Measurements from ENCODE around the gene ATP9B. TPM values are rescaled to one million over a fixed set of nuclear protein-coding genes. Genes with fewer than 3 reads are reported as not detected.
A peak's percentile ranks its signal among the peaks of the same experiment; 100 is the strongest.

Gene ATP9B
- total and polyA plus RNA-seq, 10 of the 15 experiments (the other 5 are each of a cell fraction or from before 2014, with no cell fraction given), result 0.74 to 20.7 (median 12.9) TPM

GRCh38 chr18:79410731-79411613 lies 341.8 kb downstream of the ATP9B start:
- Histone ChIP-seq H4K20me1 (ENCODE audit: control insufficient read depth, insufficient read depth) (no peaks in the 10 kb centered on the region), H3K36me3 (ENCODE audit: control insufficient read depth in 2 of 2, insufficient read depth in 2 of 2, low read length in 1 of 2) (peaks cover 0 to 8% of the 10 kb centered on the region in 2 experiments; a peak in 2 of 4 replicates), H3K4me3 (no peak overlapping the region), H3K4me2 (ENCODE audit: control insufficient read depth, insufficient read depth) (no peak overlapping the region), H3K9ac (ENCODE audit: control insufficient read depth, insufficient read depth, low read length) (no peak overlapping the region), H3K9me3 (replicated peaks; ENCODE audit: control insufficient read depth, insufficient read depth, low read length) (no peaks in the 10 kb centered on the region), H2AFZ (ENCODE audit: control insufficient read depth, low read depth, low read length) (no peak overlapping the region), H3K27me3 (replicated peaks in 1 of 2; ENCODE audit: control insufficient read depth in 2 of 2, insufficient read depth in 2 of 2, low read length in 1 of 2) (no peaks in the 10 kb centered on the region), H3K4me1 (ENCODE audit: control insufficient read depth, insufficient read depth, low read length) (peaks cover 6% of the 10 kb centered on the region), H3K79me2 (ENCODE audit: control insufficient read depth, insufficient read depth, low read length) (no peaks in the 10 kb centered on the region), H3K27ac (ENCODE audit: control insufficient read depth, insufficient read depth) (no peak overlapping the region)
- FAIRE-seq, result no peak
- in situ Hi-C loops (cut with MboI), result no loop called here
- ATAC-seq, result no peak
- no peak for DNase-seq (ENCODE audit: low read depth, low spot score)
- POLR2A ChIA-PET, result no interaction called here
- BruUV-seq (replicated peaks), result no TSS peak
- CTCF ChIA-PET, result no interaction called here
- intact Hi-C loops (cut with micrococcal nuclease; ENCODE audit: unreplicated experiment), result no loop called here
- RAD21 ChIA-PET (ENCODE audit: unreplicated experiment), result no interaction called here
- TF ChIP-seq BCL3 (IDR thresholded peaks at IDR 0.05; ENCODE audit: borderline replicate concordance, insufficient read depth, low read depth, low read length, poor library complexity, severe bottlenecking) (peak; percentile 58), ZBTB11 (CRISPR knock-in tag; IDR thresholded peaks at IDR 0.05) (no peak), ATF2 (IDR thresholded peaks at IDR 0.05; ENCODE audit: low read length) (no peak), GABPA (IDR thresholded peaks at IDR 0.05; ENCODE audit: low read depth) (no peak)
- 97% methylated on average over 63 of the region's 84 CpGs for WGBS (ENCODE audit: insufficient coverage, insufficient replicate concordance, low lambda C conversion rate, missing lambda C conversion rate)
- SMC1A ChIA-PET (ENCODE audit: uncharacterized antibody, unreplicated experiment), result interaction anchor here (1.6 kb wide), 1 partner anchor 55 kb away, joined by 3 read pairs; no protein-coding TSS in a partner anchor
